ENCODE measurements around the gene ATG9A. TPM values are rescaled to one million over a fixed set of nuclear protein-coding genes. Genes with fewer than 3 reads are reported as not detected.

The ATG9A gene
- total RNA-seq, 4 donors from 2014 or later: 23.4 to 40.0 (median 30.5) TPM

- 46% methylated on average over 6 of the region's 6 CpGs for WGBS, 2 donors
- peaks cover 0 to 38% (median 22%) of the 10 kb centered on the region in 4 donors for H3K4me1 ChIP-seq
- TF ChIP-seq CTCF (IDR thresholded peaks at IDR 0.05) (no peak), POLR2A (IDR thresholded peaks at IDR 0.05) (no peak), EP300 (IDR thresholded peaks at IDR 0.05) (no peak)
- no peaks in the 10 kb centered on the region for H3K27me3 ChIP-seq
- peaks cover 0 to 32% (median 0%) of the 10 kb centered on the region in 3 donors for H3K36me3 ChIP-seq
- DNase-seq (ENCODE audit: low spot score in 2 of 2): no peak
- H3K9me3 ChIP-seq: no peaks in the 10 kb centered on the region
- peak overlapping the region; percentile 93 to 97 (median 94) for H3K27ac ChIP-seq
- H3K4me3 ChIP-seq: peak overlapping the region; percentile 76 to 94 (median 80)
These were observed 15.3 kb upstream of the ATG9A start for GRCh38 chr2:219244789-219245147.

GRCh38 chr2:219243291-219243761 lies 13.9 kb upstream of the ATG9A start:
- Histone ChIP-seq H3K9me3 (no peaks in the 10 kb centered on the region), H3K36me3 (peaks cover 0 to 37% (median 0%) of the 10 kb centered on the region in 3 donors), H3K27me3 (no peaks in the 10 kb centered on the region), H3K4me1 (peaks cover 0 to 25% (median 12%) of the 10 kb centered on the region in 4 donors), H3K4me3 (peak overlapping the region in 1 of 4 donors; percentile 28), H3K27ac (peak overlapping the region in 1 of 4 donors; percentile 6)
- WGBS, 2 donors: 41 to 47% methylated on average over 28 of the region's 28 CpGs
- TF ChIP-seq POLR2A (IDR thresholded peaks at IDR 0.05) (no peak), EP300 (IDR thresholded peaks at IDR 0.05) (peak in 1 of 2 donors; percentile 7), CTCF (IDR thresholded peaks at IDR 0.05) (no peak)
- peak in 1 of 2 donors; percentile 5 for DNase-seq (ENCODE audit: low spot score in 2 of 2)

GRCh38 chr2:219234331-219234730 lies 4.9 kb upstream of the ATG9A start:
- no peak for TF ChIP-seq EP300 (IDR thresholded peaks at IDR 0.05)
- TF ChIP-seq POLR2A (IDR thresholded peaks at IDR 0.05): no peak
- TF ChIP-seq CTCF (IDR thresholded peaks at IDR 0.05): no peak
- WGBS, 2 donors: 85 to 89% methylated on average over 3 of the region's 3 CpGs
- H3K4me3 ChIP-seq: no peak overlapping the region
- no peaks in the 10 kb centered on the region for H3K27me3 ChIP-seq
- peaks cover 0 to 81% (median 35%) of the 10 kb centered on the region in 3 donors for H3K36me3 ChIP-seq
- DNase-seq (ENCODE audit: low spot score in 2 of 2): no peak
- H3K9me3 ChIP-seq: no peaks in the 10 kb centered on the region
- no peak overlapping the region for H3K27ac ChIP-seq
- H3K4me1 ChIP-seq: peaks cover 0 to 25% (median 4%) of the 10 kb centered on the region in 4 donors

- TF ChIP-seq CTCF (IDR thresholded peaks at IDR 0.05) (no peak), POLR2A (IDR thresholded peaks at IDR 0.05) (no peak), EP300 (IDR thresholded peaks at IDR 0.05) (no peak)
- Histone ChIP-seq H3K9me3 (no peaks in the 10 kb centered on the region), H3K4me3 (peak overlapping the region; percentile 64 to 98 (median 87)), H3K4me1 (peaks cover 0 to 44% (median 17%) of the 10 kb centered on the region in 4 donors), H3K36me3 (peaks cover 0 to 56% (median 24%) of the 10 kb centered on the region in 3 donors), H3K27me3 (no peaks in the 10 kb centered on the region), H3K27ac (peak overlapping the region; percentile 82 to 99 (median 96))
- 1% methylated on average over 24 of the region's 24 CpGs for WGBS, 2 donors
- DNase-seq (ENCODE audit: low spot score in 2 of 2): peak in 1 of 2 donors; percentile 39
These were observed 664 bp upstream of the ATG9A start for GRCh38 chr2:219230059-219230540.

GRCh38 chr2:219228911-219229304 lies 528 bp downstream of the ATG9A start:
- peak overlapping the region; percentile 96 to 99 (median 96) for H3K27ac ChIP-seq
- TF ChIP-seq POLR2A (IDR thresholded peaks at IDR 0.05): no peak
- no peak for TF ChIP-seq EP300 (IDR thresholded peaks at IDR 0.05)
- TF ChIP-seq CTCF (IDR thresholded peaks at IDR 0.05): no peak
- H3K27me3 ChIP-seq: no peaks in the 10 kb centered on the region
- H3K9me3 ChIP-seq: no peaks in the 10 kb centered on the region
- 7 to 14% methylated on average over 5 to 10 of the region's 19 CpGs for WGBS, 2 donors
- DNase-seq (ENCODE audit: low spot score in 2 of 2): no peak
- H3K36me3 ChIP-seq: peaks cover under 1 to 56% (median 20%) of the 10 kb centered on the region in 3 donors
- H3K4me1 ChIP-seq: peaks cover 0 to 44% (median 17%) of the 10 kb centered on the region in 4 donors
- peak overlapping the region; percentile 64 to 98 (median 87) for H3K4me3 ChIP-seq
